ENCODE measurements around the gene TFF3.

The TFF3 gene

DNA sequence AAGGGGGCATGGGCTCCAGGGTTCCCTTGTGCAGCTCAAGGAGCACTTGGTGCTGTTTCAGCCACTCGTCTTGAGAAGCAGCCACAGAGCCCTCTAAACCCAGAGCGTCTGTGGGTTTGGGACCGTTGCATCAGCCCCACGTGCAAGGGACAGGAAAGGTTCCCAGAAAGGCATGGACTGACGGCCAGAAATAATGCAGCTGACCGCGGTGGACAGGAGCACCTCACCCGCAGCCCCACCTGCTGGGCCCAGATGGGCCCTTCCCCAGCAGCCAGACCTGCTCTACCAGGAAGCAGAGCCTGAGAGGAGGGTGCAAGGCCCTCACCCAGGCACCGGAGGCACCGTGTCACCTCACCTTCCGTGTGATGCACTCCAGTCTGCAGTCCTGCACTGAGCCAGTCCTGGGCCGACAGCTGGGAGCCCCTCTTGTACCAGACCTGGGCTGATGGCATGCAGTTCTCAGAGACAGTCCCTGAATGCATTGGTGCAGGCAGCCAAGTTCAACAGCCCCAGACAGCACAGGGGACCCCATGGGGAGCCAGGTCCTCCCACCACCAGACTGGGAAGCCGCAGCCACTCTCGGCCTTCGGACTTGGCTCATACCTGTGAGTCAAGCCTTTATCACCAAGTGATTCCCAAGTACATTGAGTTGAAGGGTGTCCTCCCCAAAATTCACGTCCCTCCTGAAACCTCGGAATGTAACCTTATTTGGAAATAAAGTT is 4.8 kb upstream of the TFF3 start:
- no peak for DNase-seq

DNA sequence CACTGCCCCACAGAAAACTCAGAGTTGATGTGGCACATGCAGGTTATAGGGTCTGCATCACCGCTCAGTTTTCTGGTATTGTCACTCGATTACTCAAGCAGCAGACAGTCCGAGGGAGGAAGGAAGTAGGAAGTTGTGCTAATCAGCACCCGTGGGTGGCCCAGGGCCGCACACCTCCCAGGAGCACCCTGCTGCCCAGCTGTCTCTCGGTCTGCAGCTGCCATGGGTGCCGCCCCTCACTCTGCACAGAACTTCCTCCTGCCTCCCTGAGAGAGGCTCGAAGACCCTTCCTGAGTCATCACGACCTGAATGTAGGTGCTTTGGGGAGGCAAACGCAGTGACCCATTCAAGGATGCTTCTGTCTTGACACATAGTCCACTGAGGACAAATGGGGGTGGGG is 4.2 kb upstream of the TFF3 start:
- no peak for DNase-seq

DNA sequence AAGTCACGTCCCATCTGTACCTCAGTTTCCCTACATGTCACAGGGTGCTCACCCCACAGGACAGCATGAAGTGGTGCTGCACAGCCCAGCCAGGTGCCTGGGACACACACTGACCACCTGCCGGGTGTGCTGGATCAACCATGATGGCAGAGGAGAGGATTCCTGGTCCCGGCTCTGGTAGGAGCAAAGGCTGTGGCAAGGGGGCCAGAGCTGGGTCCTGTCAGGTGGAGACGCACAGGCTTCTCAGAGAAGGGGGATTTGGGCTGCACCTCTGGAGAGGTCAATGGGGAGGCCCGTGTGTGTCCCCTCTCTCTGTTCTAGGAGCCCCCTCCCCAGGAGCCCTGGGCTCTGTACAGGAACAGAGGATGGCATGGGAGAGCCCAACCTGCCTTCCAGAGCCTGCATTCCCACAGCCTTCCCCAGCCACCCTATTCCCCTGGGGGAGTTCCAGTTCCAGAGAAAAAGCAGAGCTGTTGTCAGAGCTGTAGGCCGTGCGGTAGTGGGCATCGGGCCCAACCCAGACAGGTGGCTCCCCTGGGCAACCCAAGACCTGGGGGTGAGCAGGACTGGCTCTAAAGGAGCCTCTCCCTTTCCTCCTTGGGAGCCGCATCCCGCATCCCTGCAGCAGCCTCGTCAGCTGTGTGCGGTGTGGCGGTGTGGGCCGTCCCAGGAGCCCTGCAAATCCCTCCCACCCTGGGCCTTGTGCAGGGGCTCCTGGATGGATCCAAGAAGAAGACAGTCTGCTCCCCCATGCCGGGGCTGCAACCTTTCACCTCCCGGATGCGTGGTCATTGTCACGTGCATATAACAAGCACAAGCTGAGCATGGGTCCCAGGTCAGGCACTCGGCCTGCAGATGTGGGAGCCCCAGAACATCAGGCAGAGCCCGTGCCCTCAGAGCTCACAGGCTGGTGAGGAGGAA is 2.9 kb upstream of the TFF3 start:
- no peak for DNase-seq

DNA sequence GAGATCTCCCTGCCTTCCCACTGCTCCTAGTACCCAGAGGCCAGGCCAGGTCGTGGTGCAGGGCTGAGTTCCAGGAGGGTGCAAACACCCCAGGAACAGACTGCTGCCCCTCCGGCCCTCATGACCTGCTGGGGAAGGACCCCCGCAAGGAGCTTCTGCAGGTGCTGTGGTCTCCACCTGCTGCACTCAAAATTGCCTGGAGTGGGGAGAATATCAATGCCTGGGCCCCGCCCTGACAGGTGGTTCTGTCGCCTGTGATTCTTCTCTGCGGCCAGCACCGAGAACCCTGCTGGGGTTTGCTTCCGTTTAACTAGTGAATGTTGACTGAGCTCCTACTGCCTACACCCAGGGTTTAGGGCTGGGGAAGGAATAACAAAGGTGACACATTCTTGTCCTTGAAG is 2.1 kb upstream of the TFF3 start:
- no peak for DNase-seq

DNA sequence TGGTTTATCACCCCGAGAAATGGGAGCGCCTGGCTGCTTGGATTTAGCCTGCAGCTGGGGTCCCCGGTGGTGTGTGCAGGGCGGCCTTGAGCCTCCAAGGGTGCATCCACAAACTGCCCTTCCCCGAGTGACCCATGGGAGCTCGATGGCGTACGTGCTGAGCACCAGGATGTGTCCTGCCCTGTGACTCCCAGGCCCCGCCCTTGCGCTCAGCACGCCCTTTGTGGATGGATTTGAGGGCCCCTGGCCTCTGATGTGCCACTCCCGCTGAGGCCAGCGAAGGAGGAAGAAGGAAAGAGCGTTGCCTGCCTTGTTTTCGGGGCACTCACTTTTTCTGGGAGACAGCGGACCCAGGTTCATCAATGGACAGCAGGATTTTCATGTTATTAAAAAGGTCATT is 1.7 kb upstream of the TFF3 start:
- DNase-seq: no peak

DNA sequence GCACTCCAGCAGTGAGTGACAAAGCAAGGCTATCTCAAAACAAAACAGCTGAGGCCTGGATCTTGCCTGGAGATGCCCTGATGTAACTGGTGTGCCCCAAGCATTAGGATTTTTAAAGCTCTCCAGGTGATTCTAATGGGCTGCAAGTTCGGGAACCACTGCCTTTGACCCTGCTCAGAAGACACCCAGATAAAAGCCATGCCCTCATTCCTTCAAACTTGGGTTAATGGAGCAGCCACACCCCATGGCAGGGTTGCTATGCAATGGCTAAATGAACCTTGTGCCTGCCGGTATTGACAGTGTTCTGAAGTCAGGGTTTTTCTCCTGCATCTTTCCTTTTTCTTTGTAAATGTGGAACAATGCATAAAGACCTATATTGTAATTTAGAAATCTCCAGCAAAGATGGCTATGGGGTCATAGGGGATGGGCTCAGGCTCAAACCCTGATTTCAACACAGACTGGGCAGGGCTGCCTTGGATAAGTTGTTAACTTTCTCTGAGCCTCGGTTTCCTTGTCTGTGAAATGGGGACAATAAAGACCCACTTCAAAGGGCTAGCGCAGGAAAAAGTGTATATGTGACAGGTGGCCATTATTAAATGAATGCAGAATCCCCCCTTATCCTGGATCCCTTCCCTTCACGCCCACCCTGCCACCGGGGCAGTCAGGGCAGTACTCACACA is 453 bp downstream of the TFF3 start:
- DNase-seq: no peak

DNA sequence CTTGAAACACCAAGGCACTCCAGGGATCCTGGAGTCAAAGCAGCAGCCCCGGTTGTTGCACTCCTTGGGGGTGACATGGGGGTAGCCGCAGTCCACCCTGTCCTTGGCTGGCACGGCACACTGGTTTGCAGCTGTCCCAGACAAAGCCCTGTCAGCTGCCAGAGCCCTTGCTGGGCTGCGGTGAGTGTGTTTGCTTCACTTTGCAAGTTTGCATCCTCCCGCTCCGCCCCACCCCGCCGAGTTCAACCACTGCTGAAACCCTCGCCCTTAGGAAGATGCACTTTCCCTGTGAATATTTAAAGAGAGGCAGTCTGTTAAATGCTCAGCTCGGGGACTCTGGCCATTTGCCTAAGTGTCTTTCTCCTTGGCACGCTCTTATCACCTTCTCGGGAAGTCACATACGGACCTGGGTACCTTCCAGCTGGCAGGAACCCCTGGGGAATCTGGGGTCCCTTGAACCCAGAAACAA is 1.7 kb downstream of the TFF3 start:
- no peak for DNase-seq

DNA sequence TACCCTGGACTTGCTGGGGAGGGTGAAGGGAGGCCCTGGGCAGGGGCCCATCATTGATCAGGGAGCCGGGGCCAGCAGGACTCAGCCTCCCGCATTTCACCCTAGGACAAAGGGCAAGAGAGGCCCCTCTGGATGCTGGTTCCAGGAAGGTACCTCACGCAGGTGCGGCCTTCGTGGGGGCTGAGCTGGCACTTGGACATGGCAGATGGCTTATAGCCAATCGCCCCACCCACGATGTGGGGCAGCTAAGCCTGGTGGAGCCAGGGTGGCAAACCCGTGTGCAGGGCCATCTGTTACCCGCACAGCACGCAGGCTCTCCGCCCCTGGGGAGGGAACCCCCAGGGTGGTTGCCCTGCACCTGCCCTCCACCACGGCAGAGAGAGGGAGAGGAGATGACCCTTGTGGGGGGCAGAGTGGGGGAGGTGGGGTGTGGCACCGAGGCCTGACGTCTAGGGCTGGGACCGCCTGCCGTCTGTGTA is 2.5 kb downstream of the TFF3 start:
- DNase-seq: no peak

DNA sequence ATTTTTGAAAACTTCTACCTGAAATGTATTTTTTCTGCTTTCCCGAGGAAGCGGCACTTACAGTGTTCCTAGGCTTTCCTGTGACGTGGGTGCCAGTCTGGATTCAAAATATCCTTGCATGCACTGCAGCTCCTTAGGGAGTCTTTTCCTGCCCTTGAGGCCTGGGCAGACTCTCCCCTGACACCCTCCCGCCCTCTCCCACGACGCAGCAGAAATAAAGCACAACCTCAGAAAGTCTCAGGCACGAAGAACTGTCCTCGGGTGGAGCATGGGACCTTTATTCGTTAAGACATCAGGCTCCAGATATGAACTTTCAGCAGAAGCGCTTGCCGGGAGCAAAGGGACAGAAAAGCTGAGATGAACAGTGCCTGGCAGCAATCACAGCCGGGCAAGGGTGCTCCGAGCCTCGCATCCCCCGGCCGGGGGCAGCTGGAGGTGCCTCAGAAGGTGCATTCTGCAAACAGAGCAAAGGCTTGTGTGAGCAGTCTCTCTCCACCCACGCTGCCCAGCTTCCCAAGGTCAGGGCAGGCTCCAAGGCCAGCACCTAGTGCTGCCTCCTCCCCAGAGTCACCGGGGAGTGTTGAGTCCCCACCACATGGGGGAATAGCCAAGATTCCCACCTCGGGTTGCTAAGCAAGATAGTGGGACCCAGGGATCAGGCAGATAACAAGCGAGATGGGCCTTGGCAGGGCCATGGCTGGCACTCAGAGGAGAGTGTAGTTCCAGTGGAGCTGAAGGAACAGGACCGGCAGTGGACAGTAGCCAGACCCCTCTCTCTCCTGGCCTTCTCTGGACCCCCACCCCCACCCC is 3.2 kb downstream of the TFF3 start:
- no peak for DNase-seq

DNA sequence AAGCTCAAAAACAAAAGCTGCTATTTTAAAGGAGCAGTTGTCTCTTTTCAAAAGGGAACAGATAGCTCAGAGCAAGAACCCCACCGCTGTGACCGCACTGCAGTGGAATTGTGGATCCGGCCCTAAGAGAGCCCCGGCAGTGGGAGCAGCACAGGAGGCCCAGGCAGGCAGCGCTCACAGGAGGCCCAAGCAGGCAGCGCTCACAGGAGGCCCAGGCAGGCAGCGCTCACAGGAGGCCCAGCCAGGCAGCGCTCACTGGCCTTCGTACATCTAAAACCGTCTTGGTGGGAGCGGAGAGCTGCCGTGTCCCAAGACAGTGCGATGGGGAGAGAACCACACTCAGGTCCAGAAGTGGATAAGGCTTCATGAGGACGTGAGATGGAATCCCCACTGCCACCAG is 4.0 kb downstream of the TFF3 start:
- DNase-seq: no peak

DNA sequence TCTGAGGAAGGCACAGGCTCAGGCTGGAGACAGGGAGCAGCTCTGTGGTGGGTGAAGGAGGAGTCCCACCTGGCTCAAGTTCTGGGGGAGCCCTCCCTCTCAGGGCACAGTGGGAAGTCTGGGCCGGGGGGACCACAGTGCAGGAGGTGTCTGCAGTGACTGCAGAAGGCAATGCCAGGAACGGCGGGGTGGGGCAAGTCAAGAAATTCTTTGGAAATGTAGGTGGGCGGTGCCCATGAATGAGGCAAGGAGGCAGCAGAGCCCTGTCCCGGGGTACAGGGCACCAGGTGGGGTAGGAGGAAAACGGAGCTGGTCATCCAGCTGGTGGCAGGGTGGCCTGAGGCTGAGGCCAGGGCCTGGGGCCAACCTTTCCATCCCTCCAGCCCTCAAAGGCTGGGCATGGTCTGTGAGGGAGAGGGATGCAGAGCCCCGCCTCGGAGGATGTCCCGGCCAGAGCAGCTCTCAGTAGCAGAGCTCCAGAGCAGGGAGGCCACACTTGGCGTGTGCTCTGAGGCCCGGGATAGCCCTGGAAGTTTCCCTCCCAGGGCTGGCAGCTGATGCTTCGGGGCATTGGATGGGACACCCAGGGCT is 4.7 kb downstream of the TFF3 start:
- no peak for DNase-seq

DNA sequence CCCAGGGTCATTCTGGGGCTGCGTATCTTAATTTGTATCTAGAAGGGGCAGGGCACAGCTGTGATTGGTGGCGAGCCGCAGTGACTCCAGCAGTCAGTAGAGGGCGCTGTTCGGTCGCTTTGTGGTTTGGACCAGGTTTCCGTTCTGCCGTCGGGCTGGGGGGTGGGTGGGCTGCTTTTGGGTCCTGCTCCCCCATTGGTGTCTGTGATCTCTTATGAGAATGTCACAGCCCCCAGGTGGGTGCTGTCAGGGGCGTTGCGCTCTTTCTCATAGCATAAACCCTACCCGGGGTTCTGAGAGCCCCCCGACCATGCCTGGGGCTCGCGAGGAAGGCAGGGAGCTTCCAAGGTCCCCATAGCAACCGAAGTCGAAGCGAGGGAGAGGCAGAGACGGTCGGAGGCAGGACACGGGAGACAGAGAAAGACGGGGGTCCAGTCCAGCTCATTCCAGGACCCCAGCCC is 5.4 kb downstream of the TFF3 start:
- DNase-seq: peak; percentile 35

DNA sequence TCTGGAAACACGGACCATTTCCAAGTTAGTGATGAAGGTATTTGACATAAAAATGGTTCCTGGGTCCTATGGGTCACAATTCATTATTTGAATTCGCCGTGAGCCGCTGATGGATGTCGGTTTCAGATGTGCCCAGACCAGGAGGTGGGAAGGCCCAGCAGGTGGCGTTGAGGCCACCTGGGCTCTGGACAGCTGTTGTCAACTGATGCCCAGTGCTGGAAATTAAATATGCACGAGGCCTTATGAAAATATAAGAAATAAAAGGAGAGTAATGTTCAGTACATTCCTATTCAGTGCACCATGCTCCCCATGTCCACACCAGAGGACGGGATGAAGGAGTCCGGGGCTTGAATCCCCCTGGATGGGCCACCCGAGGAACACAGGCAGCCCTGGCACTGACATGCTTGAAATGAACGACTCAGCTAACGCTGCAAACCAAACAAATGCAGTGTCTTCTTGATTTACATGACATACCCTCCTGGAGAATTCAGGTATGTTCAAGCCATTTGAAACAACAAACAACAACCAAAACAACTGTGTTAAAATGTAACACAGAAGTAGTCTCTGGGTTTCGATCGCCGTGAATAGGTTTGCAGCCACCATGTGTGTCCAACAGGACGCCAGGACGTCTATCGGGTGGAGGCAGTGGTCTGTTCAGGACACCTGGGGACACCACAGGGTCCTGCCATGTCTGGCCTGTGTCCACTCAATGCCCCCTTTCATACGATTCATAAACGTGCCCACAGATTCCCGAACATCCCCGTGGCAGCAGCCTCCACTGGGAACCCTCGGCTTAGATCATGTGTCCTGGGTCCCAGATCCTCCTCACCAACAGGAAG is 6.1 kb downstream of the TFF3 start:
- DNase-seq: no peak

DNA sequence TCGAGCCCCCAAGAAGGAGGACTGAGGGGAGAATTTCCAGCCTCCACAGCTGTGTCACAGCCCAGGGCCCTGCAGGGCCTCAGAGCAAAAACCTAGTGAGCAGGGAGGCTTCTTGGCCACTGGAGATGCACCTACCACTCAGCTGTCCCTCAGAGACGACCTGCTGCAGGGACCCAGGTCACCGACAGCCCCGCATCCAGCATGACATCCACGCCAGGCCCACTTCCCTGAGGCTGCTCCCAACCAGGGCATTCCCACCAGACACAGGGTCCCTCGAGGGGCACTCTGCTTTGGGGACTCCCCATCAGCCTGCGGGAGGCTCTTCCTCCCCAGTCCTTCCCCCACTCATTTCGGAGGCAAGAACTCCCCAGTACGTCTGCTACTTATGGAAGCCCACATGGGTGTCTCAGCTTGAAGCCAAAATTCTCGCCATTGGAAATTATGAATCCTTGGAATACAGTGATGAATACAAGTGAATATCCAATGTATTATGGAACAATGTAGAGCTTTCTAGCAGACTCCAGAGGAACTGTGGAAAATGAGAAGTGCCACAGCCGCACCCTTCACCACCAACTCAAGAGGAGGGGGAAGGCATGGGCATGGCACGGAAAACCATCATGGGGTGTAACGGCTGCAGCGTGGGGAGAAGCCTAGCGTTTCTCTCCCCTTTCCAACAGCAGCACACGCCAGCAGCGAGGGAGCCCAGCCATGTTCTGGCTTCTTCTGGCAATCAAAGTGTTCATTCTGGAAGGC is 6.9 kb downstream of the TFF3 start:
- no peak for DNase-seq

DNA sequence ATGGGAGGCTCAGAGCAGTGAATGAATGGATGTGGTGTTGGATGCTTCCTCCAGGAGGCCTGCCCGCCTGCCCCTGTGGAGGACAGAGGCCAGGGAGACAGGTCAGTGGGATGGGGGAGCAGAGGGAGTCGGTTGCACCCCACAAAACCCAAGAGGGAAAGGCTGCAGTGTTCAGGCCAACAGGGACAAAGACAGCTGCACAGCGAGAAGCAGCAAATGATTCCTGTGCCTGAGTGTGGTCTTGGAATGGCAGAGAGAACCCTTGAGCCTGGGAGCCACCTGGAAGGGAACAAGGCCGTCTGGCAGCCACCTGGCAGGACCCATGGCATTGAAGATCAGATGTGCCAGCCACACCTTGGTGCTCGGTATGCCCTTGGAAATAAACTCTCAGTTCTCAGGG is 8.1 kb downstream of the TFF3 start:
- DNase-seq: no peak

DNA sequence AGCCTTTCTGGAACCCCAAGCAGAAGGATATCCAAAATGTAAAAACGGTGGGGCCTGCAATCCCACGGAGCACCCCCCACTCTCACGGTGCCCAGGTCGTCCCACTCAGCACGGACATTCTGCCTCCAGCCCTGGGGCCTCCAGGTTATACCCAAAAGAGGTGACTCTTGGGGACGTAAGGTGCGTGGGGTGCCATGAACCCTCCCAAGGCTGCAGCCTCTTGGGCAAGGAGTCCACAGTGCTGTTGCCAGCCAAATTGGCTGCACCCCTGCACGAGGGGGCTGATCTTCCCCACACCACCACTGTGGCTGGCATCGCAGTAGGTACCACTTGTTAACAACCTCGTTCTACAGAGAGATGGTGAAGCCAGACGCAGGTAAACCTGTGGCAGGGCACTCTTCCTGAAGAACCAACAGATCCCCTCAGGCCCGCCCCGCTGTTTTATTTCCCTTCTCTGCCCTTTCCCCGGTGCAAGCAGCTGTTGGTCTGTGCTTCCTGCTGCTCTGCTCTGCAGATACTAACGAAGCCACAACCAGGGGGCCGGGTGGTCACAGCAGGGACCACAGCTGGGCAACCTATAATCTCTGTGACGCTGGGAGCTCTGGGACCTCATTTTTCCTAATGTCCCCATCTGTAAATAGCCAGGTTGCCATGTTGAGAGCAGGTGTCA is 8.7 kb downstream of the TFF3 start:
- DNase-seq: no peak

DNA sequence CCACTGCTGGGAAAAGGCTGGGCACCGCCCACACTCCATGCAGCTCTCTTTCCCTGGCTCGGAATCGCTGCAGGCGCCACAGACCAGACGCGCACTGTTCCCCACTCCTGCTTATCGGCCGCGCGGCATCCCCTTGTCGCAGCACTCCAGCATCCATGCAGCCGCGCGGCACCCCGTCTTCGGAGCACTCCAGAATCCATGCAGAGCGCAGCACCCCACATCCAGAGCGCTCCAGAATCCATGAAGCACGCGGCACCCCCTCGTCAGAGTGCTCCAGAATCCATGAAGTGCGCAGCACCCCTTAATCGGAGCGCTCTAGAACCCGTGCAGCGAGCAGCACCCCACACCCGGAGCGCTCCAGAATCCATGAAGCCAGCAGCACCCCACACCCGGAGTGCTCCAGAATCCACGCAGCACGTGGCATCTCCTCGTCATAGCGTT is 9.5 kb downstream of the TFF3 start:
- DNase-seq: no peak

DNA sequence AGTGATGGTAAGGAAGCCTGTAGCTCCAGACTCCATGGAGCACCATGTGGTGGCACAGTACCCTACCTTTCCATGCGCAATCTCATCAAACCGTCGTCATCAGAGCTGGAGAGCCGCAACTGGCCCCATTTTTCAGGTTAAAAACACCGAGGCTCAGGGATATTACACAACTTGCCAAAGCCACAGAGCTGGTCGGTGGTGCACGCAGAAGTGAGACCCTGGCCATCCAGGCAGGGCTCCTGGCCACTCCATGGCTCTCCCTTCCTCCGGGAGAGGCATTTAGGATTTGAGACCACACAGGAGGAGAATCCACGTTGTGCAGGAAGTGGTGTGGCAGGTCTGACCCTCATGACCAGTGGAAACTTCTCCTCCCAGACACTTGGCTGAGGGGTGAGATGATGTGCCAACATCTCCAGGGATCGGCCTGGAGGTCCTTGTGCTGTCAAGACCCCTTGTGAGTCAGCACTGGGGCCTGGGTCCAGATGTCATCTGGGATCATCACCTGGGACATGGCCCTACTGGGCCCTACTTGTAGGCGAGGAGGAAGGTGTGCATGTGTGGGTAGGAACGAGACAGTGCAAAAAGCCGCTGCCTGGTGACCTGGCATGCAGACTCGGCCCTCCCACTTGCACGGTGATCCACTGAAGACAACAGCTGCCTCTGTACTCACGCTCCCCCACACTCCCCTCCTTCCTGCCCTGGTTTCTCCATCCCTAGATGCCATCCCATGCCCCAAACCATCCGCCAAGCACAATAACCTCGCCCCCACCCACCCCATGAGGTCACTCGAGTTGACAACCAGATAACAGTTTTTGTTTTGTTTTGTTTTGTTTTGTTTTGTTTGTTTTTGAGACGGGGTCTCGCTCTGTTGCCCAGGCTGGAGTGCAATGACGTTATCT is 10.4 kb downstream of the TFF3 start:
- no peak for DNase-seq

DNA sequence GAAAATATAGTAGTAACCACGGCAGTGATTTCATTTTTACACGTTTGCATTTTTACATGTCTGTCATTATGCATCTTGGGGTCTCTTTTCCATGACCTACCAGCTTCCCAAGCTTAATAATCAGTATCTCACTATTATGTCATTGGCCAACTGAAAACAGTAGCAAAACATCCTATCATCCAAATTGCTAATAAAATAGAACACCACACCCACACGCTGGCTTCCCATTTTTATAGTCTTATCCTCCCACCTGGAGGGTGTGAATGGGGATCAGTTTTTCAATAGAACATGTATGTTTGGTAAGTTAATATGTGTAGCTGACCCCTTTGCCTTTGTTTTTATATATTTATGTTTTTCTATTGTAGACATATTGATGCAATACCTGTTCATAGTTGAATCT is 11.8 kb downstream of the TFF3 start:
- no peak for DNase-seq

Data from CD4-positive, alpha-beta T cell treated with Interleukin-4 for 4 hours (primary cell).